ENCODE results near the gene STRBP.

Gene STRBP

GRCh38 chr9:123085916-123086315, 182.5 kb downstream of the STRBP start:
- TF ChIP-seq CTCF (IDR thresholded peaks at IDR 0.05): no peak
- H3K27ac ChIP-seq: no peak overlapping the region
- H3K4me1 ChIP-seq (ENCODE audit: control insufficient read depth in 1 of 2, insufficient read depth in 1 of 2, low read depth in 1 of 2, low read length in 1 of 2): no peaks in the 10 kb centered on the region
- H3K36me3 ChIP-seq: peaks cover 43% of the 10 kb centered on the region
- H3K9me3 ChIP-seq: no peaks in the 10 kb centered on the region
- H3K27me3 ChIP-seq: no peaks in the 10 kb centered on the region
- H3K4me3 ChIP-seq (ENCODE audit: low read depth in 1 of 2, low read length in 1 of 2): no peak overlapping the region

GRCh38 chr9:123084256-123084655, 184.1 kb downstream of the STRBP start:
- no peaks in the 10 kb centered on the region for H3K9me3 ChIP-seq
- H3K27ac ChIP-seq: no peak overlapping the region
- H3K4me3 ChIP-seq (ENCODE audit: low read depth in 1 of 2, low read length in 1 of 2): no peak overlapping the region
- no peaks in the 10 kb centered on the region for H3K27me3 ChIP-seq
- no peak for TF ChIP-seq CTCF (IDR thresholded peaks at IDR 0.05)
- H3K4me1 ChIP-seq (ENCODE audit: control insufficient read depth in 1 of 2, insufficient read depth in 1 of 2, low read depth in 1 of 2, low read length in 1 of 2): no peaks in the 10 kb centered on the region
- peaks cover 43% of the 10 kb centered on the region for H3K36me3 ChIP-seq

- Histone ChIP-seq H3K27ac (no peak overlapping the region), H3K4me1 (ENCODE audit: control insufficient read depth in 1 of 2, insufficient read depth in 1 of 2, low read depth in 1 of 2, low read length in 1 of 2) (no peaks in the 10 kb centered on the region), H3K36me3 (peaks cover 44% of the 10 kb centered on the region), H3K9me3 (no peaks in the 10 kb centered on the region), H3K4me3 (ENCODE audit: low read depth in 1 of 2, low read length in 1 of 2) (no peak overlapping the region), H3K27me3 (no peaks in the 10 kb centered on the region)
- TF ChIP-seq CTCF (IDR thresholded peaks at IDR 0.05): no peak
Measured at GRCh38 chr9:123083680-123084079, 184.7 kb downstream of the STRBP start.

GRCh38 chr9:123081824-123082223, 186.6 kb downstream of the STRBP start:
- no peak for TF ChIP-seq CTCF (IDR thresholded peaks at IDR 0.05)
- Histone ChIP-seq H3K27me3 (no peaks in the 10 kb centered on the region), H3K36me3 (peaks cover 48% of the 10 kb centered on the region), H3K9me3 (no peaks in the 10 kb centered on the region), H3K27ac (no peak overlapping the region), H3K4me1 (ENCODE audit: control insufficient read depth in 1 of 2, insufficient read depth in 1 of 2, low read depth in 1 of 2, low read length in 1 of 2) (no peaks in the 10 kb centered on the region), H3K4me3 (ENCODE audit: low read depth in 1 of 2, low read length in 1 of 2) (no peak overlapping the region)

GRCh38 chr9:123080444-123080843, 187.9 kb downstream of the STRBP start:
- Histone ChIP-seq H3K27me3 (no peaks in the 10 kb centered on the region), H3K4me1 (ENCODE audit: control insufficient read depth in 1 of 2, insufficient read depth in 1 of 2, low read depth in 1 of 2, low read length in 1 of 2) (no peaks in the 10 kb centered on the region), H3K4me3 (ENCODE audit: low read depth in 1 of 2, low read length in 1 of 2) (no peak overlapping the region), H3K9me3 (no peaks in the 10 kb centered on the region), H3K27ac (no peak overlapping the region), H3K36me3 (peaks cover 48% of the 10 kb centered on the region)
- no peak for TF ChIP-seq CTCF (IDR thresholded peaks at IDR 0.05)

- H3K27me3 ChIP-seq: no peaks in the 10 kb centered on the region
- TF ChIP-seq CTCF (IDR thresholded peaks at IDR 0.05): no peak
- H3K27ac ChIP-seq: no peak overlapping the region
- no peaks in the 10 kb centered on the region for H3K9me3 ChIP-seq
- no peak overlapping the region for H3K4me3 ChIP-seq (ENCODE audit: low read depth in 1 of 2, low read length in 1 of 2)
- H3K36me3 ChIP-seq: peaks cover 48% of the 10 kb centered on the region
- H3K4me1 ChIP-seq (ENCODE audit: control insufficient read depth in 1 of 2, insufficient read depth in 1 of 2, low read depth in 1 of 2, low read length in 1 of 2): no peaks in the 10 kb centered on the region
Measured at GRCh38 chr9:123074628-123075027, 193.8 kb downstream of the STRBP start.

Data from neutrophil (primary cell).